ENCODE results near the gene TAF11L13. TPM values are rescaled to one million over a fixed set of nuclear protein-coding genes. Genes with fewer than 3 reads are reported as not detected.
"Not testable (repeated sequence)": the region's sequence is repeated elsewhere in the genome, so short reads cannot be mapped to it uniquely, and the experiment has no call there.

Gene TAF11L13
- total RNA-seq, 1 donor from 2014 or later: not detected

DNA sequence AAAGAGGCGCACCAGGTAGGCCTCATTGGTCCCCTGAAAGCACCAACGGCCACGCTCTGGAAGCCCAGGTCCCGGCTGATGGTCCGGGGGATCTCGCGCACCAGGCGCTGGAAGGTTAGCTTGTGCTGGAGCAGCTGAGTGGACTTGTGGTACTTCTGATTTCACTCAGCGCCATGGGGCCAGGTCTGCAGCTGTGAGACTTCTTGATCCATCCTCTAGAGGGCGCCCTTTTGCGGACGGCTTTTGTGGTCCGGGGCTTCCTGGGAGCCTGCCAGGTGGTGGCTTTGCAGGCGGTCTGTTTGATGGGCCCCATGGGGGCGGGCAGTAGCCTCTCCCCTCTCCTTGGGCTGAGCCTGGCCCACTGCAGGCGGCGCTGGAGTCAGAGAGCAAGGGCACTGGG lies 11.3 kb upstream of the TAF11L13 start:
- H3K27me3 Mint-ChIP-seq (ENCODE audit: low read depth, unreplicated experiment): no peaks in the 10 kb centered on the region
- FAIRE-seq: no peak

DNA sequence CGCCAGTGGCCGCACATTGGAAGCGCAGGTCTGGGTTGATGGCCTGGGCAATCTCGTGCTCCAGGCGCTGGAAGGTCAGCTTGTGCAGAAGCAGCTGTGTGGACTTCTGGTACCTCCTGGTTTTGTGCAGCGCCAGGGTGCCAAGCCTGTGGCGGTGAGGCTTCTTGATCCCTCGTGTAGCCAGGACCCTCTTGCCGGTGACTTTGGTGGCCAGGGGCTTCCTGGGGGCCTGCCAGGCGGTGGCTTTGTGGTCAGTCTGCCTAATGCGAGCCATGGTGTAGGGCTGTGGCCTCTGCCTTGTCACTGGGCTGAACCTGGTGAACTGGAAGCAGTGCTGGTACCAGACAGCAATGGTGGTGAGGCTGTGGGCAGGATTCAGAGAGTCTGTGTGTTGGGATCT lies 6.2 kb upstream of the TAF11L13 start:
- H3K79me2 ChIP-seq (ENCODE audit: insufficient read depth, low read length): no peaks in the 10 kb centered on the region
- FAIRE-seq: no peak
- H3K4me1 ChIP-seq (ENCODE audit: insufficient read depth, low read length): no peaks in the 10 kb centered on the region
- H3K27ac ChIP-seq (ENCODE audit: low read depth, low read length): no peak overlapping the region
- no peak for DNase-seq (ENCODE audit: low read depth)
- Mint-ChIP-seq H3K4me3 (ENCODE audit: unreplicated experiment) (no peak overlapping the region), H3K27me3 (ENCODE audit: low read depth, unreplicated experiment) (no peaks in the 10 kb centered on the region), H3K36me3 (ENCODE audit: low read depth, unreplicated experiment) (no peaks in the 10 kb centered on the region), H3K4me1 (ENCODE audit: low read depth, unreplicated experiment) (no peaks in the 10 kb centered on the region), H3K27ac (ENCODE audit: unreplicated experiment) (no peak overlapping the region), H3K9me3 (ENCODE audit: unreplicated experiment) (no peaks in the 10 kb centered on the region)
- H3K9ac ChIP-seq (ENCODE audit: low read length): no peak overlapping the region
- H3K4me2 ChIP-seq (ENCODE audit: low read length): no peak overlapping the region
- TF ChIP-seq, protein P1, sequence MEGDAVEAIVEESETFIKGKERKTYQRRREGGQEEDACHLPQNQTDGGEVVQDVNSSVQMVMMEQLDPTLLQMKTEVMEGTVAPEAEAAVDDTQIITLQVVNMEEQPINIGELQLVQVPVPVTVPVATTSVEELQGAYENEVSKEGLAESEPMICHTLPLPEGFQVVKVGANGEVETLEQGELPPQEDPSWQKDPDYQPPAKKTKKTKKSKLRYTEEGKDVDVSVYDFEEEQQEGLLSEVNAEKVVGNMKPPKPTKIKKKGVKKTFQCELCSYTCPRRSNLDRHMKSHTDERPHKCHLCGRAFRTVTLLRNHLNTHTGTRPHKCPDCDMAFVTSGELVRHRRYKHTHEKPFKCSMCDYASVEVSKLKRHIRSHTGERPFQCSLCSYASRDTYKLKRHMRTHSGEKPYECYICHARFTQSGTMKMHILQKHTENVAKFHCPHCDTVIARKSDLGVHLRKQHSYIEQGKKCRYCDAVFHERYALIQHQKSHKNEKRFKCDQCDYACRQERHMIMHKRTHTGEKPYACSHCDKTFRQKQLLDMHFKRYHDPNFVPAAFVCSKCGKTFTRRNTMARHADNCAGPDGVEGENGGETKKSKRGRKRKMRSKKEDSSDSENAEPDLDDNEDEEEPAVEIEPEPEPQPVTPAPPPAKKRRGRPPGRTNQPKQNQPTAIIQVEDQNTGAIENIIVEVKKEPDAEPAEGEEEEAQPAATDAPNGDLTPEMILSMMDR (IDR thresholded peaks at IDR 0.05; ENCODE audit: insufficient read depth, low read depth, low read length): no peak
- TF ChIP-seq EZH2 (IDR thresholded peaks at IDR 0.05; ENCODE audit: insufficient read depth, low read length): no peak
- no peaks in the 10 kb centered on the region for H4K20me1 ChIP-seq (ENCODE audit: insufficient read depth, low read length)
- H2AFZ ChIP-seq (ENCODE audit: low read depth, low read length): no peak overlapping the region
- H3K36me3 ChIP-seq (ENCODE audit: insufficient read depth, low read length): no peaks in the 10 kb centered on the region
- no peaks in the 10 kb centered on the region for H3K9me3 ChIP-seq (ENCODE audit: insufficient read depth, low read depth, low read length)
- H3K4me3 ChIP-seq (ENCODE audit: insufficient read depth, low read depth, low read length): no peak overlapping the region
- H3K27me3 ChIP-seq (ENCODE audit: insufficient read depth, low read length): no peaks in the 10 kb centered on the region

More for the DNA sequence above, 11.3 kb upstream of the TAF11L13 start:
- Histone ChIP-seq H3K9me3 (ENCODE audit: insufficient read depth, low read depth, low read length) (no peaks in the 10 kb centered on the region), H3K27me3 (ENCODE audit: insufficient read depth, low read length) (no peaks in the 10 kb centered on the region), H3K9ac (ENCODE audit: low read length) (no peak overlapping the region), H3K4me3 (ENCODE audit: insufficient read depth, low read depth, low read length) (no peak overlapping the region), H3K4me2 (ENCODE audit: low read length) (no peak overlapping the region), H3K79me2 (ENCODE audit: insufficient read depth, low read length) (no peaks in the 10 kb centered on the region), H3K36me3 (ENCODE audit: insufficient read depth, low read length) (no peaks in the 10 kb centered on the region), H3K4me1 (ENCODE audit: insufficient read depth, low read length) (no peaks in the 10 kb centered on the region), H2AFZ (ENCODE audit: low read depth, low read length) (no peak overlapping the region), H4K20me1 (ENCODE audit: insufficient read depth, low read length) (no peaks in the 10 kb centered on the region), H3K27ac (ENCODE audit: low read depth, low read length) (no peak overlapping the region)
- Mint-ChIP-seq H3K36me3 (ENCODE audit: low read depth, unreplicated experiment) (no peaks in the 10 kb centered on the region), H3K4me1 (ENCODE audit: low read depth, unreplicated experiment) (no peaks in the 10 kb centered on the region), H3K27ac (ENCODE audit: unreplicated experiment) (no peak overlapping the region), H3K4me3 (ENCODE audit: unreplicated experiment) (no peak overlapping the region), H3K9me3 (ENCODE audit: unreplicated experiment) (no peaks in the 10 kb centered on the region)
- no peak for DNase-seq (ENCODE audit: low read depth)
- TF ChIP-seq, protein P1 (IDR thresholded peaks at IDR 0.05; ENCODE audit: insufficient read depth, low read depth, low read length): no peak
- TF ChIP-seq EZH2 (IDR thresholded peaks at IDR 0.05; ENCODE audit: insufficient read depth, low read length): no peak

DNA sequence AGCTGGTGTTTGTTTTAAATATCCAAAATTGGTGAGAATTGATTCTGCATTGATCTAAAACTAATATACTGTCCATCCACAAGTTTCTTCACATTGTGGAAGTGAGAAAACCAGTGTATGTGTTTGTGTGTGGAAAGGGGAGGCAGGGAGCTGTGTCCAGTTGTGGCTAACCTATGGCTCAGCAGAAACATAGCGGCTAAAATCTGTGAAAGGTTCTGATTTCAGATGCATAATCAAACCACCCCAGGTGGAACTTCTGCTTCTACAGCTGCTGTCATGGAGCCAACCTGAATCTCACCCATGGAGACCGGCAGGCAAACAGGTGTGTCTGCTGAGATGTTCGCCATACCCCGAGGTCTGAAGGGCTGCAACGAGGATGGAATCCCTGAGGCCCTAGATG lies 2.3 kb downstream of the TAF11L13 start, which contains the start of gene TAF11L14:
TSS of gene TAF11L14 (plus strand) at position 301 of the 400 bp plus-strand sequence.
- no peaks in the 10 kb centered on the region for H3K27me3 ChIP-seq (ENCODE audit: insufficient read depth, low read length)
- H3K27ac ChIP-seq (ENCODE audit: low read depth, low read length): no peak within 1 kb of the TSS
- Mint-ChIP-seq H3K9me3 (ENCODE audit: unreplicated experiment) (peaks cover 3% of the 10 kb centered on the region), H3K36me3 (ENCODE audit: low read depth, unreplicated experiment) (no peaks in the 10 kb centered on the region), H3K4me3 (ENCODE audit: unreplicated experiment) (no peak within 1 kb of the TSS), H3K4me1 (ENCODE audit: low read depth, unreplicated experiment) (no peaks in the 10 kb centered on the region), H3K27me3 (ENCODE audit: low read depth, unreplicated experiment) (no peaks in the 10 kb centered on the region), H3K27ac (ENCODE audit: unreplicated experiment) (no peak within 1 kb of the TSS)
- no peak for TF ChIP-seq EZH2 (IDR thresholded peaks at IDR 0.05; ENCODE audit: insufficient read depth, low read length)
- TF ChIP-seq, protein P1 (IDR thresholded peaks at IDR 0.05; ENCODE audit: insufficient read depth, low read depth, low read length): no peak
- FAIRE-seq: no peak
- DNase-seq (ENCODE audit: low read depth): no peak
- no peak within 1 kb of the TSS for H3K4me2 ChIP-seq (ENCODE audit: low read length)
- no peaks in the 10 kb centered on the region for H4K20me1 ChIP-seq (ENCODE audit: insufficient read depth, low read length)
- H2AFZ ChIP-seq (ENCODE audit: low read depth, low read length): no peak within 1 kb of the TSS
- H3K9me3 ChIP-seq (ENCODE audit: insufficient read depth, low read depth, low read length): no peaks in the 10 kb centered on the region
- no peaks in the 10 kb centered on the region for H3K79me2 ChIP-seq (ENCODE audit: insufficient read depth, low read length)
- H3K4me1 ChIP-seq (ENCODE audit: insufficient read depth, low read length): no peaks in the 10 kb centered on the region
- no peak within 1 kb of the TSS for H3K9ac ChIP-seq (ENCODE audit: low read length)
- H3K36me3 ChIP-seq (ENCODE audit: insufficient read depth, low read length): no peaks in the 10 kb centered on the region
- H3K4me3 ChIP-seq (ENCODE audit: insufficient read depth, low read depth, low read length): no peak within 1 kb of the TSS

DNA sequence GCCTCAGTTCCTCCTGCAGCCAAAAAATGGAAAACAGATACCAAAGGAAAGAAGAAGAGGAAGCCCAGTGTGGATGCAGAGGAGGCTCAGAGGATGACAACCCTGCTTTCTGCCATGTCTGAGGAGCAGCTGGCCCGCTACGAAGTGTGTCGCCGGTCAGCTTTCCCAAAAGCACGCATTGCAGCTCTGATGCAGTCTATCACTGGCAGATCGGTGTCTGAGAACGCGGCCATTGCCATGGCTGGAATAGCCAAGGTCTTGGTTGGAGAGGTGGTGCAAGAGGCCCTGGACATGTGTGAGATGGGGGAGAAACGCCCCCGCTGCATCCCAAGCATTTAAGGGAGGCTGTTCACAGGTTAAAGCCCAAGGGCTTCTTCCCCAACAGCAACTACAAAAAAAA lies 17.3 kb downstream of the TAF11L13 start:
- not testable (repeated sequence) for H3K27me3 ChIP-seq (ENCODE audit: insufficient read depth, low read length); DNase-seq (ENCODE audit: low read depth); H3K36me3 ChIP-seq (ENCODE audit: insufficient read depth, low read length); H2AFZ ChIP-seq (ENCODE audit: low read depth, low read length); FAIRE-seq; H3K9ac ChIP-seq (ENCODE audit: low read length); H3K4me1 ChIP-seq (ENCODE audit: insufficient read depth, low read length); H3K4me3 ChIP-seq (ENCODE audit: insufficient read depth, low read depth, low read length); H3K9me3 ChIP-seq (ENCODE audit: insufficient read depth, low read depth, low read length); H3K27ac Mint-ChIP-seq (ENCODE audit: unreplicated experiment); H3K79me2 ChIP-seq (ENCODE audit: insufficient read depth, low read length); H3K4me1 Mint-ChIP-seq (ENCODE audit: low read depth, unreplicated experiment); H3K4me2 ChIP-seq (ENCODE audit: low read length); H3K9me3 Mint-ChIP-seq (ENCODE audit: unreplicated experiment); H4K20me1 ChIP-seq (ENCODE audit: insufficient read depth, low read length); H3K36me3 Mint-ChIP-seq (ENCODE audit: low read depth, unreplicated experiment); H3K27ac ChIP-seq (ENCODE audit: low read depth, low read length); H3K4me3 Mint-ChIP-seq (ENCODE audit: unreplicated experiment); H3K27me3 Mint-ChIP-seq (ENCODE audit: low read depth, unreplicated experiment)
